K562 (cell line): ENCODE results near the gene COA3. TPM values are rescaled to one million over a fixed set of nuclear protein-coding genes. Genes with fewer than 3 reads are reported as not detected.
A peak's percentile ranks its signal among the peaks of the same experiment; 100 is the strongest.

Source experiments
- BRD4 ChIP-seq: fragments of 200-600 bp; sonication (generic); IDR thresholded peaks from 2 replicates; pipeline ENCODE4 v1.6.1; 2017; ENCODE audit warnings: inconsistent platforms
- E4F1 ChIP-seq: fragments of 250-450 bp; sonication (Bioruptor Pico); IDR thresholded peaks from 2 replicates; pipeline ENCODE4 v1.5.0; 2021; ENCODE audit warnings: mild to moderate bottlenecking, borderline replicate concordance
- ETS1 ChIP-seq: conservative IDR thresholded peaks from 2 replicates; pipeline ENCODE4 v1.6.1; 2011; ENCODE audit warnings: low read depth, mild to moderate bottlenecking, low read length; ENCODE audit not compliant: control insufficient read depth
- KDM5B ChIP-seq: fragments of 200-600 bp; sonication (generic); IDR thresholded peaks from 2 replicates; pipeline ENCODE4 v1.6.1; 2012; ENCODE audit warnings: low read depth, mild to moderate bottlenecking, moderate library complexity, low read length, control low read depth, inconsistent platforms; ENCODE audit not compliant: insufficient replicate concordance
- TAF7 ChIP-seq: fragments of 450-650 bp; IDR thresholded peaks from 2 replicates; pipeline ENCODE4 v1.6.1; 2016; ENCODE audit warnings: missing genetic modification characterization, missing compliant biosample characterization
- XRCC3 ChIP-seq: fragments of 450-650 bp; IDR thresholded peaks from 2 replicates; pipeline ENCODE4 v1.6.1; 2017; ENCODE audit warnings: mild to moderate bottlenecking, moderate library complexity
- ZBTB1 ChIP-seq: sonication (generic); formaldehyde crosslinking; IDR thresholded peaks from 2 replicates; pipeline ENCODE4 v1.8.1; 2023; ENCODE audit warnings: missing genetic modification reagents, low read depth, mild to moderate bottlenecking, borderline replicate concordance
- ZBTB11 ChIP-seq, 3 experiments: fragments of 200-800 bp in 1 of 3; fragments of 250-450 bp in 1 of 3; fragments of 450-650 bp in 1 of 3; sonication (Bioruptor Pico) in 1 of 3; sonication (Bioruptor generic) in 1 of 3; formaldehyde crosslinking in 1 of 3; IDR thresholded peaks; 2 replicates each; pipeline versions ENCODE4 v1.6.1 to v1.8.0; 2016 to 2022; ENCODE audit warnings: mild to moderate bottlenecking in 2 of 3, missing genetic modification characterization in 2 of 3, missing compliant biosample characterization in 1 of 3, moderate library complexity in 1 of 3
- ZKSCAN1 ChIP-seq: fragments of 150-350 bp; IDR thresholded peaks from 2 replicates; pipeline ENCODE4 v1.6.1; 2016; ENCODE audit warnings: low read depth, low read length
- ZNF583 ChIP-seq: fragments of 250-450 bp; sonication (Bioruptor Pico); IDR thresholded peaks from 2 replicates; pipeline ENCODE4 v1.4.0; 2020
- ZNF592 ChIP-seq: fragments of 450-650 bp; IDR thresholded peaks from 2 replicates; pipeline ENCODE4 v1.6.1; 2017; ENCODE audit warnings: antibody characterized with exemption, mild to moderate bottlenecking
- polyA plus RNA-seq, 8 experiments: library from polyadenylated mRNA; depleted of rRNA in 4 of 8; stranded (reverse) in 5 of 8; unstranded in 3 of 8; fragments of >200 nt; fragmentation: Nextera tagmentation in 2 of 8; fragmentation: Illumina TruSeq in 1 of 8; extraction: Ambion mirVana in 2 of 8; extraction: Trizol in 1 of 8; gene quantifications; 2 replicates each; pipeline versions ENCODE4 v1.2.1 to v1.2.3, GENCODE V29; 2011 to 2014; ENCODE audit warnings: inconsistent platforms in 1 of 8, missing spikeins in 1 of 8
- total RNA-seq, 7 experiments: library from RNA; depleted of rRNA in 6 of 7; stranded (reverse); fragments of >200 nt in 6 of 7; fragmentation: Illumina TruSeq in 2 of 7; extraction: Trizol in 2 of 7; gene quantifications; 2 replicates each; pipeline versions ENCODE4 v1.2.1 to v1.2.3, GENCODE V29; 2011 to 2021; ENCODE audit warnings: low replicate concordance in 1 of 7

Gene COA3
- total and polyA plus RNA-seq, 9 of the 15 experiments (the other 6 are each of a cell fraction or from before 2014, with no cell fraction given): 49.6 to 153 (median 61.4) TPM

GRCh38 chr17:42773290-42774035, 25.0 kb downstream of the COA3 start, which contains the start of gene VPS25 (continued):
- no peak for TF ChIP-seq E4F1 (CRISPR knock-in tag)
- TF ChIP-seq ZBTB1: 0 out of 2 replicates have a peak, but pooled peaks have one; percentile 26
- TF ChIP-seq ZBTB11 (CRISPR knock-in tag; IDR thresholded peaks at IDR 0.05): peak; percentile 97 to 99 (median 98)
- TF ChIP-seq ETS1: no peak; the same call in 1 of the 2 replicates
- TF ChIP-seq ZNF592: peak; percentile 24; the same call in 1 of the 2 replicates
- no peak for TF ChIP-seq XRCC3
- peak; percentile 77; the same call in 1 of the 2 replicates for TF ChIP-seq ZKSCAN1
- TF ChIP-seq ZNF583 (CRISPR knock-in tag): peak; percentile 70
- peak; percentile 65 for TF ChIP-seq KDM5B
- TF ChIP-seq TAF7: peak; percentile 95
- TF ChIP-seq BRD4: 0 out of 2 replicates have a peak, but pooled peaks have one; percentile 37
